DMS79 treated with DMSO at 0.1 percent for 48 hours (cell line): ENCODE measurements around the gene LAIR2.

Source experiments
- DNase-seq: peaks from one replicate; lab custom pipeline; 2025; lab: John Stamatoyannopoulos, UW

The LAIR2 gene

GRCh38 chr19:54534156-54534555, 31.5 kb downstream of the LAIR2 start:
- no peak for DNase-seq

GRCh38 chr19:54535601-54536000, 33.0 kb downstream of the LAIR2 start:
- no peak for DNase-seq

- DNase-seq: no peak
These were observed 34.3 kb downstream of the LAIR2 start for GRCh38 chr19:54536956-54537355.

- DNase-seq: no peak
These were observed 39.1 kb downstream of the LAIR2 start for GRCh38 chr19:54541712-54542111.

GRCh38 chr19:54548806-54549205, 46.2 kb downstream of the LAIR2 start:
- DNase-seq: no peak

- no peak for DNase-seq
These were observed 46.6 kb downstream of the LAIR2 start for GRCh38 chr19:54549224-54549623.

GRCh38 chr19:54551293-54551692, 48.7 kb downstream of the LAIR2 start:
- no peak for DNase-seq

- no peak for DNase-seq
These were observed 49.6 kb downstream of the LAIR2 start for GRCh38 chr19:54551950-54552912.

GRCh38 chr19:54552913-54553310, 50.3 kb downstream of the LAIR2 start:
- DNase-seq: no peak

- DNase-seq: no peak
These were observed 51.4 kb downstream of the LAIR2 start for GRCh38 chr19:54554006-54554405.

GRCh38 chr19:54554896-54555295, 52.3 kb downstream of the LAIR2 start:
- no peak for DNase-seq

GRCh38 chr19:54556194-54556593, 53.6 kb downstream of the LAIR2 start:
- no peak for DNase-seq

- no peak for DNase-seq
These were observed 55.7 kb downstream of the LAIR2 start for GRCh38 chr19:54558339-54558738.
